Measurements from ENCODE around the gene RNF166. TPM values are rescaled to one million over a fixed set of nuclear protein-coding genes. Genes with fewer than 3 reads are reported as not detected.

The RNF166 gene
- 10 to 100 TPM in 3 of 4 donors, 1 to 10 TPM in 1; 9.2 to 15.1 (median 12.1) TPM for polyA plus RNA-seq
- long read RNA-seq, donor 1, result 0 reads
- long read RNA-seq, donor 2, partial matches to known transcripts, result 0 of 1 reads
- long read RNA-seq, donor 2, other reads (novel, unspliced or antisense), result 0 of 1 reads
- long read RNA-seq, donor 3, partial matches to known transcripts, result 0 of 2 reads
- long read RNA-seq, donor 3, other reads (novel, unspliced or antisense), result 0 of 2 reads
- long read RNA-seq, donor 4, result 0 reads
- long read RNA-seq, donor 5, partial matches to known transcripts, result 0 of 1 reads
- long read RNA-seq, donor 5, other reads (novel, unspliced or antisense), result 0 of 1 reads
- long read RNA-seq, donor 6, partial matches to known transcripts, result 0 of 1 reads
- long read RNA-seq, donor 6, other reads (novel, unspliced or antisense), result 0 of 1 reads
- long read RNA-seq, donor 7, partial matches to known transcripts, result 0 of 1 reads
- long read RNA-seq, donor 7, other reads (novel, unspliced or antisense), result 0 of 1 reads
- long read RNA-seq, donor 8, result 0 reads
- long read RNA-seq, donor 9, result 0 reads
- long read RNA-seq, donor 10, partial matches to known transcripts, result 0 of 2 reads
- long read RNA-seq, donor 10, other reads (novel, unspliced or antisense), result 0 of 2 reads

GRCh38 chr16:88706229-88706964 is at the start of gene RNF166, which contains the start of gene CTU2:
Gene RNF166 (minus strand): TSS chr16:88706408. CDS start chr16:88706325, 83 bp downstream.
Gene CTU2 (plus strand): TSS chr16:88706503. CDS start chr16:88706531, 28 bp downstream.
- FAIRE-seq (no peak), DNase-seq (peak; percentile 78 to 97)
- Histone ChIP-seq H3K36me3 (ENCODE audit: control insufficient read depth in 3 of 3, insufficient read depth in 2 of 3, low read depth in 1 of 3, low read length in 3 of 3) (peaks cover 0 to 37% (median 3%) of the 10 kb centered on the region in 3 donors), H3K9me3 (ENCODE audit: control insufficient read depth in 2 of 2, insufficient read depth in 1 of 2, low read depth in 1 of 2, low read length in 1 of 2) (no peaks in the 10 kb centered on the region), H3K4me1 (ENCODE audit: control insufficient read depth in 3 of 3, insufficient read depth in 2 of 3, low read depth in 1 of 3, low read length in 2 of 3) (peaks cover 0 to 17% (median 0%) of the 10 kb centered on the region in 3 donors), H3K4me3 (ENCODE audit: low read depth in 1 of 3, low read length in 3 of 3) (peak within 1 kb of the TSS; percentile 76 to 91 (median 77)), H3K27ac (ENCODE audit: low read depth in 1 of 3, low read length in 2 of 3) (peak within 1 kb of the TSS in 2 of 3 donors; percentile 82 to 91), H3K27me3 (ENCODE audit: control insufficient read depth in 3 of 3, insufficient read depth in 3 of 3, low read length in 3 of 3) (no peaks in the 10 kb centered on the region)
- 0 to 1% (median 0%) methylated on average over 27 to 86 of the region's 86 CpGs for WGBS, 3 donors

- DNase-seq (peak in 1 of 2 donors; percentile 48), FAIRE-seq (no peak)
- no peak overlapping the region for H3K4me3 ChIP-seq (ENCODE audit: low read depth in 1 of 3, low read length in 3 of 3)
- WGBS, 3 donors, result 68 to 83% (median 80%) methylated on average over 41 to 42 of the region's 42 CpGs
- peaks cover 0 to 60% (median 0%) of the 10 kb centered on the region in 3 donors for H3K36me3 ChIP-seq (ENCODE audit: control insufficient read depth in 3 of 3, insufficient read depth in 2 of 3, low read depth in 1 of 3, low read length in 3 of 3)
- peaks cover 0 to 13% (median 5%) of the 10 kb centered on the region in 3 donors for H3K4me1 ChIP-seq (ENCODE audit: control insufficient read depth in 3 of 3, insufficient read depth in 2 of 3, low read depth in 1 of 3, low read length in 2 of 3)
- H3K27ac ChIP-seq (ENCODE audit: low read depth in 1 of 3, low read length in 2 of 3), result no peak overlapping the region
- no peaks in the 10 kb centered on the region for H3K27me3 ChIP-seq (ENCODE audit: control insufficient read depth in 3 of 3, insufficient read depth in 3 of 3, low read length in 3 of 3)
- H3K9me3 ChIP-seq (ENCODE audit: control insufficient read depth in 2 of 2, insufficient read depth in 1 of 2, low read depth in 1 of 2, low read length in 1 of 2), result peaks cover 0 to 5% of the 10 kb centered on the region in 2 donors
Measured at GRCh38 chr16:88754912-88755744, 48.9 kb upstream of the RNF166 start.

- WGBS, 3 donors, result 90 to 93% (median 91%) methylated on average over 28 of the region's 28 CpGs
- Histone ChIP-seq H3K27me3 (ENCODE audit: control insufficient read depth in 3 of 3, insufficient read depth in 3 of 3, low read length in 3 of 3) (no peaks in the 10 kb centered on the region), H3K4me3 (ENCODE audit: low read depth in 1 of 3, low read length in 3 of 3) (no peak overlapping the region), H3K36me3 (ENCODE audit: control insufficient read depth in 3 of 3, insufficient read depth in 2 of 3, low read depth in 1 of 3, low read length in 3 of 3) (peaks cover 0 to 62% (median 0%) of the 10 kb centered on the region in 3 donors), H3K9me3 (ENCODE audit: control insufficient read depth in 2 of 2, insufficient read depth in 1 of 2, low read depth in 1 of 2, low read length in 1 of 2) (peaks cover 0 to 5% of the 10 kb centered on the region in 2 donors), H3K27ac (ENCODE audit: low read depth in 1 of 3, low read length in 2 of 3) (no peak overlapping the region), H3K4me1 (ENCODE audit: control insufficient read depth in 3 of 3, insufficient read depth in 2 of 3, low read depth in 1 of 3, low read length in 2 of 3) (peaks cover 0 to 5% (median 0%) of the 10 kb centered on the region in 3 donors)
- no peak for FAIRE-seq
- DNase-seq, result no peak
Measured at GRCh38 chr16:88754109-88754911, 48.1 kb upstream of the RNF166 start.

GRCh38 chr16:88753602-88754001 is 47.4 kb upstream of the RNF166 start:
- Histone ChIP-seq H3K4me1 (ENCODE audit: control insufficient read depth in 3 of 3, insufficient read depth in 2 of 3, low read depth in 1 of 3, low read length in 2 of 3) (no peaks in the 10 kb centered on the region), H3K36me3 (ENCODE audit: control insufficient read depth in 3 of 3, insufficient read depth in 2 of 3, low read depth in 1 of 3, low read length in 3 of 3) (peaks cover 0 to 58% (median 0%) of the 10 kb centered on the region in 3 donors), H3K4me3 (ENCODE audit: low read depth in 1 of 3, low read length in 3 of 3) (no peak overlapping the region), H3K27ac (ENCODE audit: low read depth in 1 of 3, low read length in 2 of 3) (no peak overlapping the region), H3K9me3 (ENCODE audit: control insufficient read depth in 2 of 2, insufficient read depth in 1 of 2, low read depth in 1 of 2, low read length in 1 of 2) (no peaks in the 10 kb centered on the region), H3K27me3 (ENCODE audit: control insufficient read depth in 3 of 3, insufficient read depth in 3 of 3, low read length in 3 of 3) (no peaks in the 10 kb centered on the region)
- 80 to 92% (median 87%) methylated on average over 11 of the region's 11 CpGs for whole genome bisulfite sequencing, 3 donors
- DNase-seq, result no peak
- no peak for FAIRE-seq

- no peak overlapping the region for H3K27ac ChIP-seq (ENCODE audit: low read depth in 1 of 3, low read length in 2 of 3)
- H3K4me1 ChIP-seq (ENCODE audit: control insufficient read depth in 3 of 3, insufficient read depth in 2 of 3, low read depth in 1 of 3, low read length in 2 of 3), result no peaks in the 10 kb centered on the region
- H3K4me3 ChIP-seq (ENCODE audit: low read depth in 1 of 3, low read length in 3 of 3), result no peak overlapping the region
- FAIRE-seq (no peak), DNase-seq (no peak)
- peaks cover 0 to 58% (median 0%) of the 10 kb centered on the region in 3 donors for H3K36me3 ChIP-seq (ENCODE audit: control insufficient read depth in 3 of 3, insufficient read depth in 2 of 3, low read depth in 1 of 3, low read length in 3 of 3)
- 77 to 87% (median 84%) methylated on average over 10 to 13 of the region's 13 CpGs for WGBS, 3 donors
- H3K9me3 ChIP-seq (ENCODE audit: control insufficient read depth in 2 of 2, insufficient read depth in 1 of 2, low read depth in 1 of 2, low read length in 1 of 2), result no peaks in the 10 kb centered on the region
- H3K27me3 ChIP-seq (ENCODE audit: control insufficient read depth in 3 of 3, insufficient read depth in 3 of 3, low read length in 3 of 3), result no peaks in the 10 kb centered on the region
Measured at GRCh38 chr16:88753191-88753590, 47.0 kb upstream of the RNF166 start.

- DNase-seq (no peak), FAIRE-seq (no peak)
- H3K9me3 ChIP-seq (ENCODE audit: control insufficient read depth in 2 of 2, insufficient read depth in 1 of 2, low read depth in 1 of 2, low read length in 1 of 2), result no peaks in the 10 kb centered on the region
- WGBS, 3 donors, result 90 to 95% (median 94%) methylated on average over 15 to 16 of the region's 16 CpGs
- no peaks in the 10 kb centered on the region for H3K4me1 ChIP-seq (ENCODE audit: control insufficient read depth in 3 of 3, insufficient read depth in 2 of 3, low read depth in 1 of 3, low read length in 2 of 3)
- no peak overlapping the region for H3K27ac ChIP-seq (ENCODE audit: low read depth in 1 of 3, low read length in 2 of 3)
- H3K27me3 ChIP-seq (ENCODE audit: control insufficient read depth in 3 of 3, insufficient read depth in 3 of 3, low read length in 3 of 3), result no peaks in the 10 kb centered on the region
- H3K4me3 ChIP-seq (ENCODE audit: low read depth in 1 of 3, low read length in 3 of 3), result no peak overlapping the region
- peaks cover 0 to 59% (median 0%) of the 10 kb centered on the region in 3 donors for H3K36me3 ChIP-seq (ENCODE audit: control insufficient read depth in 3 of 3, insufficient read depth in 2 of 3, low read depth in 1 of 3, low read length in 3 of 3)
Measured at GRCh38 chr16:88752386-88753002, 46.3 kb upstream of the RNF166 start.

GRCh38 chr16:88750854-88751253 is 44.6 kb upstream of the RNF166 start:
- peaks cover 0 to 58% (median 0%) of the 10 kb centered on the region in 3 donors for H3K36me3 ChIP-seq (ENCODE audit: control insufficient read depth in 3 of 3, insufficient read depth in 2 of 3, low read depth in 1 of 3, low read length in 3 of 3)
- no peak overlapping the region for H3K27ac ChIP-seq (ENCODE audit: low read depth in 1 of 3, low read length in 2 of 3)
- no peaks in the 10 kb centered on the region for H3K27me3 ChIP-seq (ENCODE audit: control insufficient read depth in 3 of 3, insufficient read depth in 3 of 3, low read length in 3 of 3)
- FAIRE-seq (no peak), DNase-seq (no peak)
- 69 to 85% (median 77%) methylated on average over 7 to 12 of the region's 12 CpGs for WGBS, 3 donors
- H3K4me3 ChIP-seq (ENCODE audit: low read depth in 1 of 3, low read length in 3 of 3), result no peak overlapping the region
- H3K4me1 ChIP-seq (ENCODE audit: control insufficient read depth in 3 of 3, insufficient read depth in 2 of 3, low read depth in 1 of 3, low read length in 2 of 3), result no peaks in the 10 kb centered on the region
- H3K9me3 ChIP-seq (ENCODE audit: control insufficient read depth in 2 of 2, insufficient read depth in 1 of 2, low read depth in 1 of 2, low read length in 1 of 2), result no peaks in the 10 kb centered on the region

All from small intestine (tissue), 16 donors.